Fibroblast of lung (primary cell): Measurements from ENCODE around the gene ABLIM2. TPM values are rescaled to one million over a fixed set of nuclear protein-coding genes. Genes with fewer than 3 reads are reported as not detected.

Experiments used
- DNase-seq, 2 donors: peaks; one replicate each; pipeline versions ENCODE4 v3.0.0 to v3.0.0-alpha.2; 2010; ENCODE audit warnings: low read depth in 2 of 2
- H2AFZ ChIP-seq: 2 replicates; pipeline ENCODE4 v1.5.1; 2012; ENCODE audit warnings: low read length, control low read depth, inconsistent platforms
- H3K27ac ChIP-seq: 2 replicates; pipeline ENCODE4 v1.5.1; 2011; ENCODE audit warnings: low read length, control low read depth; ENCODE audit not compliant: insufficient read depth
- H3K27me3 ChIP-seq: 2 replicates; pipeline ENCODE4 v1.5.1; 2011; ENCODE audit warnings: mild to moderate bottlenecking, low read length; ENCODE audit not compliant: control insufficient read depth, insufficient read depth
- H3K36me3 ChIP-seq: 2 replicates; pipeline ENCODE4 v1.5.1; 2011; ENCODE audit warnings: low read length; ENCODE audit not compliant: control insufficient read depth, insufficient read depth
- H3K4me1 ChIP-seq: 2 replicates; pipeline ENCODE4 v1.5.1; 2011; ENCODE audit warnings: low read length; ENCODE audit not compliant: control insufficient read depth, insufficient read depth; ENCODE audit errors: extremely low read depth
- H3K4me2 ChIP-seq: 2 replicates; pipeline ENCODE4 v1.5.1; 2011; ENCODE audit warnings: low read length, control low read depth; ENCODE audit not compliant: insufficient read depth; ENCODE audit errors: extremely low read depth
- H3K4me3 ChIP-seq, 4 experiments: fragments of 200-600 bp in 1 of 4; sonication (generic) in 1 of 4; replicated peaks in 1 of 4; 2 replicates each; pipeline ENCODE4 v1.5.1; 2011 to 2016; ENCODE audit warnings: low read length in 4 of 4, low read depth in 3 of 4, mild to moderate bottlenecking in 3 of 4, control low read depth in 2 of 4, inconsistent platforms in 1 of 4, mixed read lengths in 1 of 4; ENCODE audit not compliant: insufficient read depth in 1 of 4; ENCODE audit errors: control extremely low read depth in 1 of 4
- H3K79me2 ChIP-seq: 2 replicates; pipeline ENCODE4 v1.5.1; 2012; ENCODE audit warnings: mild to moderate bottlenecking, low read length, inconsistent platforms; ENCODE audit not compliant: control insufficient read depth, insufficient read depth
- H3K9ac ChIP-seq: 2 replicates; pipeline ENCODE4 v1.5.1; 2011; ENCODE audit warnings: mild to moderate bottlenecking, low read length, control low read depth; ENCODE audit not compliant: insufficient read depth
- H3K9me3 ChIP-seq: 2 replicates; pipeline ENCODE4 v1.5.1; 2012; ENCODE audit warnings: low read depth, low read length; ENCODE audit not compliant: control insufficient read depth, insufficient read depth
- H4K20me1 ChIP-seq: 2 replicates; pipeline ENCODE4 v1.5.1; 2011; ENCODE audit warnings: low read length; ENCODE audit not compliant: control insufficient read depth, insufficient read depth; ENCODE audit errors: extremely low read depth
- CTCF ChIP-seq, 2 donors: IDR thresholded peaks in 1 of 2; conservative IDR thresholded peaks in 1 of 2; 1 replicate in 1 of 2; 2 replicates in 1 of 2; pipeline ENCODE4 v1.5.1; 2011 to 2012; ENCODE audit warnings: low read length in 2 of 2, control low read depth in 1 of 2, inconsistent platforms in 1 of 2, low read depth in 1 of 2, mild to moderate bottlenecking in 1 of 2
- EZH2 ChIP-seq: IDR thresholded peaks from 2 replicates; pipeline ENCODE4 v1.5.1; 2012; ENCODE audit warnings: low read length, control low read depth, mild to moderate bottlenecking; ENCODE audit errors: missing control alignments
- polyA plus RNA-seq, 2 donors: library from polyadenylated mRNA; depleted of rRNA in 1 of 2; stranded (reverse) in 1 of 2; unstranded in 1 of 2; fragments of >200 nt; gene quantifications; 2 replicates each; pipeline ENCODE4 v1.2.1, GENCODE V29; 2011 to 2012; ENCODE audit warnings: missing spikeins in 1 of 2
- total RNA-seq: library from RNA; depleted of rRNA; stranded (reverse); fragments of >200 nt; gene quantifications from 2 replicates; pipeline ENCODE4 v1.2.1, GENCODE V29; 2014

Gene ABLIM2
- total and polyA plus RNA-seq, 2 donors (not counting 1 experiment from before 2014, with no cell fraction given) = 0.66 to 2.6 TPM

DNA sequence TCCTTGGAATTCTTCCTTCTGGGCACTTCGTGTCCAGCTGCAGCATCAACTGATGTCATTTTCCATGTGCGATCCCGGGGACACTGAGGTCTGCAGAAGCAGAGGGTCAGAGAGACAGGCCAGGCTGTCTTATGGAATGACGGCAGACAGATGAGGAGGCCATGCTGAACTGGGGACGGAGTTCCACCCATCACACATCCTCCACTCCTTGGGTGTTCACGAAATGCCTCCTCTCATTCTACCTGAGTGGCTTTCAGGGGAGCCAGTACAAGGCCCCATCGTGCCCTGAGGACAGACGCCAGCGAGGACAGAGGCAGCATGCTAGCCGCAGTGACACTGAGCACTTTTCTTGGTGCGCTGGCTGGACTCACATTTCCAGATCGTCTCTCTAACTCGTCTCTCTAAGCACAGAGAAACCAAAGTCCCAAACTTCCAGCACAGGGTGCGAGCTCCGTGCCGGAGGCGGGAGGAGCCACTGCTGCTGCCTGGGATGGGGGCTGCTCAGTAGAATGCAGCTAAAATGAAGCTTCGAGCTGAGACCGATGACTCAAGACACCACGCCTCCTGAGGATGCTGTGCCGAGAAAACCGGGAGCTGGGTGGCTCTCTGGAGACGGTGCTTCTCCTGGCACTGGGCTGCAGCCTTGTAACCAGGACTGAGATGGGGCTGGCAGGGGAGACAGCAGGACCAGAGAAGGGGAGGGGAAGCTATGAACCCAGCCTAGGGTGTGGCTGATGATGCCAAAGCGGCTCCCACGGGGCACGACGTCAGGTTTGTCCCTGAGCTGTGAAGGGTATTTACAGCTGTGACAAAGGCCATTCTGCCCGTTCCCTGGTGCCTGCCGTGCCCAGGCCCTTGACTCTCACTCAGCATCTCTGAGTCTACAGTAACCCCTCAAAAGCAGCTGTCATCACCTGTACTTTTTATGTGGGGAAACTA is 8.2 kb downstream of the ABLIM2 start:
- no peak for DNase-seq
- H3K79me2 ChIP-seq = no peaks in the 10 kb centered on the region
- H3K9ac ChIP-seq = no peak overlapping the region

DNA sequence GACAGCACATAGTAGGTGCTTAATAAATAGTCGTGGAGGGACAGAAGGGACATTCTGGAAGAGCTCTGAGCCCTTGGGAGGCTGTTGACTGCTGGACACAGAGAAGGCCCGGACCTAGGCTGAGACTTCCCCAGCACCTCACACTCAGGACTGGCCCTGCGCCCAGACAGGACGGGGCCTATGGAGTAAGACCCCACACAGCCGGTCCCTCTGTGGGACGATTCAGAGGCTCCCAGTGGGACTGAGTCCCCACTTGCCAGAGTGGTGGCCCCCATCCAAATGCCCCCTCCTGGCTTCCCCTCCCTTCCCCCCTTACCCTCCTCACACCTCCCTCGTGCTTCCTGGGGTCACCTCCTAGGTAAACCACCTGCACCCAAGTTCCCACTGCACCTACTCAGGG is 8.9 kb downstream of the ABLIM2 start:
- Histone ChIP-seq H2AFZ (no peak overlapping the region), H3K9ac (no peak overlapping the region), H4K20me1 (no peaks in the 10 kb centered on the region), H3K27me3 (peaks cover 18% of the 10 kb centered on the region), H3K27ac (no peak overlapping the region), H3K4me1 (no peaks in the 10 kb centered on the region), H3K36me3 (no peaks in the 10 kb centered on the region), H3K79me2 (no peaks in the 10 kb centered on the region), H3K9me3 (no peaks in the 10 kb centered on the region), H3K4me2 (no peak overlapping the region), H3K4me3 (no peak overlapping the region)
- no peak for DNase-seq
- TF ChIP-seq EZH2 (no peak), CTCF (conservative IDR thresholded peaks at IDR 0.05 in 1 of 2, IDR thresholded peaks at IDR 0.05 in 1 of 2; ENCODE audit: low read depth in 1 of 2, low read length in 2 of 2) (no peak)

More for the DNA sequence above, 8.2 kb downstream of the ABLIM2 start:
- no peak for TF ChIP-seq CTCF (conservative IDR thresholded peaks at IDR 0.05 in 1 of 2, IDR thresholded peaks at IDR 0.05 in 1 of 2; ENCODE audit: low read depth in 1 of 2, low read length in 2 of 2)
- no peak for TF ChIP-seq EZH2
- Histone ChIP-seq H3K36me3 (no peaks in the 10 kb centered on the region), H3K27me3 (peaks cover 12% of the 10 kb centered on the region), H3K4me1 (no peaks in the 10 kb centered on the region), H2AFZ (no peak overlapping the region), H3K4me2 (no peak overlapping the region), H3K4me3 (no peak overlapping the region), H3K27ac (no peak overlapping the region), H4K20me1 (no peaks in the 10 kb centered on the region), H3K9me3 (no peaks in the 10 kb centered on the region)

GRCh38 chr4:8148785-8149435 is 9.7 kb downstream of the ABLIM2 start:
- H3K4me1 ChIP-seq = no peaks in the 10 kb centered on the region
- H3K27ac ChIP-seq = no peak overlapping the region
- no peak for TF ChIP-seq CTCF (conservative IDR thresholded peaks at IDR 0.05 in 1 of 2, IDR thresholded peaks at IDR 0.05 in 1 of 2; ENCODE audit: low read depth in 1 of 2, low read length in 2 of 2)
- TF ChIP-seq EZH2 = no peak
- H3K9me3 ChIP-seq = no peaks in the 10 kb centered on the region
- H3K4me3 ChIP-seq = no peak overlapping the region
- no peak overlapping the region for H2AFZ ChIP-seq
- DNase-seq = no peak
- H3K4me2 ChIP-seq = no peak overlapping the region
- peaks cover 20% of the 10 kb centered on the region for H3K27me3 ChIP-seq
- no peaks in the 10 kb centered on the region for H4K20me1 ChIP-seq
- no peaks in the 10 kb centered on the region for H3K79me2 ChIP-seq
- no peak overlapping the region for H3K9ac ChIP-seq
- H3K36me3 ChIP-seq = no peaks in the 10 kb centered on the region
